Effector memory CD4-positive, alpha-beta T cell (primary cell): ENCODE data around the gene SUSD4.
A peak's percentile ranks its signal among the peaks of the same experiment; 100 is the strongest.

Experiments
- DNase-seq, 3 donors: peaks; one replicate each; pipeline ENCODE4 v3.0.0-alpha.2; 2020
- H3K27ac ChIP-seq: 2 replicates; pipeline ENCODE4 v1.7.0; 2013; ENCODE audit warnings: mild to moderate bottlenecking, low read length, moderate library complexity; ENCODE audit not compliant: insufficient read depth, poor library complexity, severe bottlenecking
- H3K27me3 ChIP-seq: replicated peaks from 2 replicates; pipeline ENCODE4 v1.7.0; 2013; ENCODE audit warnings: mild to moderate bottlenecking, low read length; ENCODE audit not compliant: insufficient read depth, control insufficient read depth, poor library complexity, severe bottlenecking
- H3K36me3 ChIP-seq: 2 replicates; pipeline ENCODE4 v1.7.0; 2013; ENCODE audit warnings: mild to moderate bottlenecking, low read length, moderate library complexity; ENCODE audit not compliant: control insufficient read depth, insufficient read depth
- H3K4me1 ChIP-seq: 2 replicates; pipeline ENCODE4 v1.7.0; 2013; ENCODE audit warnings: low read length, mild to moderate bottlenecking; ENCODE audit not compliant: control insufficient read depth, insufficient read depth, poor library complexity, severe bottlenecking
- H3K4me3 ChIP-seq: 2 replicates; pipeline ENCODE4 v1.7.0; 2013; ENCODE audit warnings: low read length, low read depth, mild to moderate bottlenecking; ENCODE audit not compliant: insufficient read depth, poor library complexity, severe bottlenecking
- H3K9me3 ChIP-seq: 2 replicates; pipeline ENCODE4 v1.7.0; 2013; ENCODE audit warnings: mild to moderate bottlenecking, low read length, moderate library complexity; ENCODE audit not compliant: control insufficient read depth
- total RNA-seq, 3 donors: gene quantifications; one replicate each; lab custom pipeline; 2026; lab: John Stamatoyannopoulos, UW

Gene SUSD4, protein sequence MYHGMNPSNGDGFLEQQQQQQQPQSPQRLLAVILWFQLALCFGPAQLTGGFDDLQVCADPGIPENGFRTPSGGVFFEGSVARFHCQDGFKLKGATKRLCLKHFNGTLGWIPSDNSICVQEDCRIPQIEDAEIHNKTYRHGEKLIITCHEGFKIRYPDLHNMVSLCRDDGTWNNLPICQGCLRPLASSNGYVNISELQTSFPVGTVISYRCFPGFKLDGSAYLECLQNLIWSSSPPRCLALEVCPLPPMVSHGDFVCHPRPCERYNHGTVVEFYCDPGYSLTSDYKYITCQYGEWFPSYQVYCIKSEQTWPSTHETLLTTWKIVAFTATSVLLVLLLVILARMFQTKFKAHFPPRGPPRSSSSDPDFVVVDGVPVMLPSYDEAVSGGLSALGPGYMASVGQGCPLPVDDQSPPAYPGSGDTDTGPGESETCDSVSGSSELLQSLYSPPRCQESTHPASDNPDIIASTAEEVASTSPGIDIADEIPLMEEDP
- 5.4 to 17.0 (median 14.4) reads per million in 3 donors for total RNA-seq

DNA sequence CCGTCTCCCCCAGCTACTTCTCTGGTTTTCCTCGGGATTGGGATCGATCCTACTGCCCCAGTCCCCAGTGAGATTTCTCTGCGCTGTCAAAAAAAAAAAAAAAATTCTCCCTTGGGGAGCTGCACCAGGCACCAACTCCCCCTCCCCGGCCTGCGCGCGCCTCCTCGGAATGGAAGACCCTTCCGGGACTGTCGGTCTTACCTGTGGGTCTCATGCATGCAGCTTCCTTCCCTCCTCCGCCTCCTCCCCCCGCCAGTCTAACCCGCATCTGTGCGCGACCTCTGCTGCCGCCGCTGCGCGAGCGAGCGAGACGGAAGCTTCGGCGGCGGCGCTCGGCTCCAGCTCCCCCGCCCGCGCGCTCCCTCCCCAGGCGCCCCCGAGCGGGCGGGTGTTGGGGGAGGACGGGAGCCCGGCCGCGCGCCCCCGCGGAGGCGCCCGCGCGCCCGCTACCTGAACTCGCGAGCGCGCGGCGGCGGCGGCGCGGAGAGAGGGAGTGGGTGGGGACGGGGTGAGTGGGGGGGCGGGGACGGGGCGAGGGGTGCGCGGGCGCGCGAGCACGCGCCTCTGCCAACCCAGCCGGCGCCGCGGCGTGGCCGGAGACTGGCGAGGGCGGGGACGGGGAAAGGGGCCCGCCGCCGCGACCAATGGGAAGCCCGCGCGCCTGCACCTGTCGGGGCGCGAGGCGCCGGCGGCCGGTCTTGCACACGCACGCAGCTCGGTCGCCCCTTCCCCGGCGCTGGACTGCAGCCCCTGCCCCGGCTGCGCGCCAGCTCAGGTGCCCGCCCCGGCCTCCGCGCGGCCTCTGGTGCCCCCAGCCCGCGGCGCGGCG, at the start of gene SUSD4:
Gene SUSD4 (minus strand): TSS at position 321 of the 829 bp plus-strand sequence. CDS start 751 bp downstream, outside the sequence.
- H3K36me3 ChIP-seq = no peaks in the 10 kb centered on the region
- H3K27me3 ChIP-seq = no peaks in the 10 kb centered on the region
- peak; percentile 28 to 53 (median 46) for DNase-seq
- H3K27ac ChIP-seq = peak within 1 kb of the TSS; percentile 13
- peak within 1 kb of the TSS; percentile 73 for H3K4me3 ChIP-seq
- H3K4me1 ChIP-seq = peaks cover 13% of the 10 kb centered on the region
- no peaks in the 10 kb centered on the region for H3K9me3 ChIP-seq

DNA sequence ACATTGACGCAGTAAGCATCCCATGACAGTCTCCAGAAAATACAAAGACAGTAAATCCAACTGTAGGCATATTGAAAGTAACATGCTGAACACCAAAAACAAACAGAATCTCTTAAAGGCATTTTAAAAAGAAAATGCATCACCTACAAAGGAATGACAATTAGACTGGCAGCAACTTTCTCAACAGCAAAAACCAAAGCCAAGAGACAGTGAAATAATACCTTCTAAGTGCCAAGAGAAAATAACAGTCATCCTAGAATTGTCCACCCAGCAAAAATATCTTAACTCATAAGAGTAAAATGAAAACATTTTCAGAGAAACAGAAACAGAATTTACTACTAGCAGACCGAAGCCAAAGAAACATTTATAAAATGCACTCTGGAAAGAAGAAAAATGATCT, 49.2 kb upstream of the SUSD4 start:
- Histone ChIP-seq H3K27me3 (no peaks in the 10 kb centered on the region), H3K9me3 (no peaks in the 10 kb centered on the region), H3K27ac (no peak overlapping the region), H3K4me3 (no peak overlapping the region), H3K4me1 (no peaks in the 10 kb centered on the region), H3K36me3 (no peaks in the 10 kb centered on the region)
- no peak for DNase-seq

DNA sequence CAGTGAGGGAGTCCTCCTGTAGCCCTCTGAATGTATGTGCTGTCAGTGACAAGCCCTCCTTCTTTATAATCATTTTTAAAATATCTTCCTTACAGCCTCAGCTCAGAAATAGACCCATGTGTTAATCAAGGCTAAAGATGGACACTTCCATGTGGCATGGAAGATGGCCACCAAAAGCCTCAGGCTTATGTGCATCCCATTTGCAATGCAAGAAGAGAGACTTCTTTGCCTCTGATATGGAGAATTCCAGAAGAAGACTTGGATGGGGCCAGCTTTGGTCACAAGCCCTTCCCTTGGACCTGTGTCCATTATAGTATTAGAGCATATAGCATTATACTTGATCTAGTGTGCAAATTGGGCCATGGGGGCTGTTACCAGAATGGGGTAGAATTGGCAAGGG, 47.7 kb upstream of the SUSD4 start:
- Histone ChIP-seq H3K9me3 (no peaks in the 10 kb centered on the region), H3K4me3 (no peak overlapping the region), H3K4me1 (no peaks in the 10 kb centered on the region), H3K36me3 (no peaks in the 10 kb centered on the region), H3K27me3 (no peaks in the 10 kb centered on the region), H3K27ac (no peak overlapping the region)
- DNase-seq = no peak

DNA sequence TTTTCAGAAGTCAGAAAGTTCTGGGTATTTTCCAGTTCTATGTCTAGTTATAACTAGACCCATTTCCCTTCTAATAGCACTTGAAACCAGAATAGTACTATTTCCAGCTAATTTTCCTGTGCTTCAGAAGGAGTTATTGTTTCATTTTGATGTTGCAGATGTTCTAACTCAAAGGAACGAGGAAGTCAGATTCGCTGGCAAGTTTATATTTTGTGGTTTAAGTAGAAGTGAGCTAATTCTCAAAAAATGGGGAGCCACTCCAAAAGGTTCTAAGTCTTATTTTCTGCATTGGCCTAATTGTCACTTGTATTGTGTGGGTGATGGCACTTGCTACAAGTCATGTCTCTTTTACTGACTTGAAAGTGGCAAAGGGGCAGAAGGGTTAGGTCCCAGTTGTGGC, 47.3 kb upstream of the SUSD4 start:
- H3K36me3 ChIP-seq = no peaks in the 10 kb centered on the region
- H3K27ac ChIP-seq = no peak overlapping the region
- H3K9me3 ChIP-seq = no peaks in the 10 kb centered on the region
- DNase-seq = no peak
- no peaks in the 10 kb centered on the region for H3K4me1 ChIP-seq
- H3K27me3 ChIP-seq = no peaks in the 10 kb centered on the region
- no peak overlapping the region for H3K4me3 ChIP-seq

DNA sequence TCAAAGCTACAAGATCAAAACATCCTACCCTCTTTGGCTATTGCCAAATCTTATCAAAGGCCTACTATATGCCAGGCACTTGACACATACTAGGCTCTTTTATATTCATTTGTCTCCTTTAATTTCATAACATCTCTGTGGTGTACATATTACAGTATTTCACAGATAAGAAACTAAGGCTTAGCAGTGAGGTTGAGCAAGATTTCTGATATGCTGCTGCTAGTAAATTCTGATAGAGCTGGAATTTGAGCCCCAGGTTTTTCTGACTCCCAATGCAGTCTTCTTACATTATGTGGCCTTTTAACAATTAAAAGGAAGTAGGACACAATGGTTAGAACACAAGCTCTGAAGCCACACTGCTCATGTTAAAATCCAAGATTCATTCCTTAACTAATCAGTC, 46.1 kb upstream of the SUSD4 start:
- no peaks in the 10 kb centered on the region for H3K27me3 ChIP-seq
- no peak overlapping the region for H3K4me3 ChIP-seq
- H3K36me3 ChIP-seq = no peaks in the 10 kb centered on the region
- no peaks in the 10 kb centered on the region for H3K9me3 ChIP-seq
- no peaks in the 10 kb centered on the region for H3K4me1 ChIP-seq
- DNase-seq = no peak
- H3K27ac ChIP-seq = no peak overlapping the region

DNA sequence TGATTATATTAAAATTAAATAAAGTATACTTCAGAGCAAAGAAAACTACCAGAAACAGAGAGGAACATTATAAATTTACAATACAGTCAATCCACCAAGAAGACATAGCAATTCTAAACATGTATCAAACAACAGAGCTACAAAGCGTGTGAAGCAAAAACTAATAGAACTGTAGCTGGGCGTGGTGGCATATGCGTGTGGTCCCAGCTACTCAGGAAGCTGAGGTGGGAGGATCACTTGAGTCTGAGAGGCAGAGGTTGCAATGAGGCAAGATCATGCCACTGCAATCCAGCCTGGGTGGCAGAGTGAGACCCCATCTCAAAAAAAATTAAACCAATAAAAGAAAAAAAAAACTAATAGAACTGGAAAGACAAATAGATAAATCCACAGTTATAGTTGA, 41.5 kb upstream of the SUSD4 start:
- Histone ChIP-seq H3K27me3 (no peaks in the 10 kb centered on the region), H3K27ac (no peak overlapping the region), H3K9me3 (no peaks in the 10 kb centered on the region), H3K36me3 (no peaks in the 10 kb centered on the region), H3K4me3 (no peak overlapping the region), H3K4me1 (no peaks in the 10 kb centered on the region)
- no peak for DNase-seq

DNA sequence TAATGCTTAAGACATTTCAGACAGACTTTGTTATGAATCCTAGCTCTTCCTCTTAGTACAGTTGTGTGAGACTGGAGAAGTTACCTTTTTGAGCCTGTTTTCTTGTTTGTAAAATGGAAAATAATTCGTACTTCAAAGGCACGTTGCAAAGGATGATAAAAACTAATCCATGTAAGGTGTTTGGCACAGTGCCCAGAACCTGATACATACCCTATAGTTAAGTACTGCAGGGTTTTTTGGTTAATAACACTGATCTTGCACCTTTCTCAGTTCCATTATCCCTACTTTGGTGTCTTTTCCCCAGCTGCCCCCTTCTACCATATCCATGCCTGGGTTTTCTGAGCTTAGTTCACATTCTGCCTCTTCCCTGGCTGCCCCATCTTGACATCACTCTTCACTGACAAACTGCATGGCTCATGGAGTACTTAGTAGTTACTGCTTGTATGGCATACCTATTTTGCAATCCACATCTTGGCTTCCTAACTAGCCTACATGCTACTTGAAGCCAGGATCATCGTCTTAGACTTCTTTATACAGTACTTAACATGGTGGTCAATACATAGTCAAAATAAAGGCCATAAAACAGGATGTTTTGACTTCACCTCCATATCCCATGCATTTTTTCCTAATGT, 39.3 kb upstream of the SUSD4 start:
- H3K4me1 ChIP-seq = no peaks in the 10 kb centered on the region
- H3K27me3 ChIP-seq = no peaks in the 10 kb centered on the region
- no peak overlapping the region for H3K4me3 ChIP-seq
- no peak overlapping the region for H3K27ac ChIP-seq
- no peak for DNase-seq
- no peaks in the 10 kb centered on the region for H3K9me3 ChIP-seq
- H3K36me3 ChIP-seq = no peaks in the 10 kb centered on the region

DNA sequence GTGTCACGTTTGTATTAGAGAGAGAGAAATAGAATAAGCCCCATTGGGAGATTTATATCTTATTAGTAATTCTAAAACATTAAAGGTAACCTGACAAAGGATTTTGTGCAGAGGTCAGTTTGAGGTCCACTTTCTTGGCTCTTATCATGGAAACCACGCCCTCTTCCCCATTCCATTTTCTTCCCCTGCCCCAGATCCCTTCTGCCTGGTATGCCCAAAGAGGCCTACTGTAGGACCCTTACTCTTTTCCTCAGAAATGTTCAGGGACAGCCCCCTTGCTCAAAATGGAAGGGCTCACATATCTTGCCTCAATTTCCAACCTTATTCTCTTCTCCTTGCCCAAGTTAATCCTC, 38.8 kb upstream of the SUSD4 start:
- Histone ChIP-seq H3K27me3 (no peaks in the 10 kb centered on the region), H3K27ac (no peak overlapping the region), H3K36me3 (no peaks in the 10 kb centered on the region), H3K4me3 (no peak overlapping the region), H3K9me3 (no peaks in the 10 kb centered on the region), H3K4me1 (no peaks in the 10 kb centered on the region)
- DNase-seq = no peak

DNA sequence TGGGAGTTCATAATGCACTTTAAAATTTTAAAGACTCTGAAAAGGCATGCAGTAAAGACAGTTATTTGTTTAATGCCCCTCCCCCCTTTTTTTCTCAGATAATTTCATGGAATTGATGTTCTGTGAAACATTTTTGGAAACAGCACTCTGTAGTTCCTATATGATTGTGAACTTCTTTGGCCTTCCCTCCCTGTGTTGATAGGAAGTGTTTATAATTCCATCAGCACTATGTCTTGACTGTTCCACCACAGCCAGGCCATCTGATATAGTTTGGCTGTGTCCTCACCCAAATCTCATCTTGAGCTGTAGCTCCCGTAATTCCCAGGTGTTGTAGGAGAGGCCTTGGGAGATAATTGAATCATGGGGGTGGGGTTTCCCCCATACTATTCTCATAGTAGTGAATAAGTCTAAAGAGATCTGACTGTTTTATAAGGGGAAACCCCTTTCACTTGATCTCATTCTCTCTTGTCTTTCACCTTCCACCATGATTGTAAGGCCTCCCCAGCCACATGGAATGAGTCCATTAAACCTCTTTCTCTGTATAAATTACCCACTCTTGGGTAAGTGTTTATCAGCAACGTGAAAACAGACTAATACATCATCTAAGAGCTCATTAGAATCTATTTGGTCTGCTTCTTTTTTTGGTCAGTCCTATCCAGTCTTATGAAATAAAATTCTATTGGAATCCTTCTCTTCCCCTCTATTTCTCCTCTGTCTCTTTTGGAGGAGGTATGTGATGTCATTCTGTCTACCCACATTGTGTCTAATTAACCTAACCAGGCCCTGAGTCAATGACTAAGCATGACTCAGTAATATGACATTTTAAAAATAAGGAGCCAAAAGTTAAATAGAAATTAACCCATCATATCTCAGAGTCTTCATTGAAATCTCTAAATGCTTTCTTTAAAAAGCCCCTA, 38.2 kb upstream of the SUSD4 start:
- Histone ChIP-seq H3K27ac (no peak overlapping the region), H3K27me3 (no peaks in the 10 kb centered on the region), H3K4me1 (no peaks in the 10 kb centered on the region), H3K36me3 (no peaks in the 10 kb centered on the region), H3K4me3 (no peak overlapping the region), H3K9me3 (no peaks in the 10 kb centered on the region)
- DNase-seq = no peak
